Endothelial cell of umbilical vein (primary cell): ENCODE results near the gene ABCD3.

Source experiments
- CTCF ChIP-seq, 2 donors: IDR thresholded peaks; 1 replicate in 1 of 2; 2 replicates in 1 of 2; pipeline ENCODE4 v1.5.1; 2011; ENCODE audit warnings: low read length in 2 of 2, mild to moderate bottlenecking in 2 of 2, moderate library complexity in 2 of 2, control low read depth in 1 of 2, inconsistent platforms in 1 of 2, low read depth in 1 of 2; ENCODE audit not compliant: insufficient read depth in 1 of 2; ENCODE audit errors: extremely low read depth in 1 of 2
- EZH2 ChIP-seq: IDR thresholded peaks from 2 replicates; pipeline ENCODE4 v1.6.1; 2012; ENCODE audit warnings: borderline replicate concordance, low read depth, mild to moderate bottlenecking, moderate library complexity, low read length, inconsistent platforms; ENCODE audit not compliant: severe bottlenecking
- FOS ChIP-seq: IDR thresholded peaks from 2 replicates; pipeline ENCODE4 v1.6.1; 2011; ENCODE audit warnings: mild to moderate bottlenecking, low read length, moderate library complexity, borderline replicate concordance; ENCODE audit not compliant: insufficient read depth
- POLR2A ChIP-seq: IDR thresholded peaks from 2 replicates; pipeline ENCODE4 v1.6.1; 2012; ENCODE audit warnings: low read depth, mild to moderate bottlenecking, control low read depth, low read length
- POLR2AphosphoS5 ChIP-seq: IDR thresholded peaks from 2 replicates; pipeline ENCODE4 v1.6.1; 2012; ENCODE audit warnings: low read depth, mild to moderate bottlenecking, control low read depth, low read length, moderate library complexity; ENCODE audit not compliant: insufficient read depth

DNA sequence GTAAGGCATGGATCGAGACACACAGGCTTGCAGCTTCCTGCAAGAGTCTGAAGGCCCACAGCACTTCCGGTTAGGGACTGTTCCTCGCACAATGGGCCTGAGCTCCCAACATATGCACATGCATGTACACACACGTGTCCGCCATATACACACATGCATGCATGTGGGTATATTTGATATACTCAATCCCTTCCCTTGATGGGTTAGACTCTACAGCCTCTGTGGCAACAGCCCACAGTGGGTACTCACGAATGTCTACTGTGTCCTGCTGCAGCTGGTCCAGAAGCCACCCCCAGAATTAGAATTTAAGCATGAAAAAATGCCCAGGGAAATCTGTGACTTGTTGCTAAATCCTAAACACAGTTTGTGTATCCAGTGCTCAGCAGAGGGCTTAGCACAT, 113.5 kb downstream of the ABCD3 start:
- TF ChIP-seq POLR2AphosphoS5 (no peak), CTCF (IDR thresholded peaks at IDR 0.05; ENCODE audit: extremely low read depth in 1 of 2, insufficient read depth in 1 of 2, low read depth in 1 of 2, low read length in 2 of 2) (no peak), EZH2 (no peak), FOS (no peak), POLR2A (no peak)
